ENCODE results near the gene TTLL13.

Gene TTLL13

DNA sequence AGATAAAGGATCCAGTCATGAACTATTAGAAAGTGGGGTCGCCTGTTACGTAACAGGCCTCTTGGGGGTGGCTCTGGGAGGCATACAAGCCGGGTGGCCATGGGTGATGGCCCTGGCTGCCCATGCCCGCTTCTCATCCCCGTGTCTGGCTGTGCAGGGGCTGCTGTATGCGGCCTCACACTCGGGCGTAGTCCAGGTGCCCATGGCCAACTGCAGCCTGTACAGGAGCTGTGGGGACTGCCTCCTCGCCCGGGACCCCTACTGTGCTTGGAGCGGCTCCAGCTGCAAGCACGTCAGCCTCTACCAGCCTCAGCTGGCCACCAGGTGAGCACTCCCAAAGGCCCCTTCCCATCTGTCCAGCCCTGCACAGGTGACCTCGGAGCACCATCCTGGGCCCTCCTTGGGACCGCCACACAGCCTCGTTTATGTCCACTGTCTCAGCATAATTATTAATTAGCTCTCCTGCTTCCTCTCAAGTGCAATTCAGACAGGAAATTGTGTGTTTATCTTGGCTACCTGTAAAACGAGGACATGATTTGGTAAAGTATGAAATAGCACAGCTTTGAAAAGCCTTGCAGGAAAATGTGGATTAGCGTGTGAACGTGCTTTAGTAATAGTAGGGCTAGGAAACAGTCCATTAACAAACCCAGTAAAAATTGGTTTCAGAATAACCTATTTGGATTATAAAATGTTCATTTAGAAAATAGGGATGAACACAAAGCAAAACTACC, 23.7 kb upstream of the TTLL13 start:
- no peak for DNase-seq
- H3K4me1 Mint-ChIP-seq: peaks cover 14% of the 10 kb centered on the region
- no peaks in the 10 kb centered on the region for H3K27me3 Mint-ChIP-seq
- no peak overlapping the region for H3K27ac Mint-ChIP-seq
- no peak overlapping the region for H3K4me3 Mint-ChIP-seq
- peaks cover 15% of the 10 kb centered on the region for H3K36me3 Mint-ChIP-seq (ENCODE audit: low read depth)
- no peak for ATAC-seq
- H3K9me3 Mint-ChIP-seq: no peaks in the 10 kb centered on the region

DNA sequence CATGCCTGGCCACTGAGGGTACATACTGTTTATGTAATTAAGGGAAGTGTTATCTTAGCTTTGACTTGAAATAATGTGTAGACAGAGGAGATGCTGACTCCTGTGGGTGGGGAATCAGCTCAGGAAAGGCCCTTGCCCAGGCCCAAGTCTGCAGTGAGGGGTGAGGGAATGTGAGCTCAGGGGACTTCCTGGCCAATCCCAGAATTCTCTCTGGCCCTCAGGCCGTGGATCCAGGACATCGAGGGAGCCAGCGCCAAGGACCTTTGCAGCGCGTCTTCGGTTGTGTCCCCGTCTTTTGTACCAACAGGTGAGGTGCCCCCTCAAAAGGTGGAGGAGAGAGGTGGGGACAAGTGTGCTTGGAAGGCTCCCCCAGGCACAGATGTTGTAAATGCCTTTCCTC, 22.0 kb upstream of the TTLL13 start:
- Mint-ChIP-seq H3K4me3 (no peak overlapping the region), H3K9me3 (no peaks in the 10 kb centered on the region)

DNA sequence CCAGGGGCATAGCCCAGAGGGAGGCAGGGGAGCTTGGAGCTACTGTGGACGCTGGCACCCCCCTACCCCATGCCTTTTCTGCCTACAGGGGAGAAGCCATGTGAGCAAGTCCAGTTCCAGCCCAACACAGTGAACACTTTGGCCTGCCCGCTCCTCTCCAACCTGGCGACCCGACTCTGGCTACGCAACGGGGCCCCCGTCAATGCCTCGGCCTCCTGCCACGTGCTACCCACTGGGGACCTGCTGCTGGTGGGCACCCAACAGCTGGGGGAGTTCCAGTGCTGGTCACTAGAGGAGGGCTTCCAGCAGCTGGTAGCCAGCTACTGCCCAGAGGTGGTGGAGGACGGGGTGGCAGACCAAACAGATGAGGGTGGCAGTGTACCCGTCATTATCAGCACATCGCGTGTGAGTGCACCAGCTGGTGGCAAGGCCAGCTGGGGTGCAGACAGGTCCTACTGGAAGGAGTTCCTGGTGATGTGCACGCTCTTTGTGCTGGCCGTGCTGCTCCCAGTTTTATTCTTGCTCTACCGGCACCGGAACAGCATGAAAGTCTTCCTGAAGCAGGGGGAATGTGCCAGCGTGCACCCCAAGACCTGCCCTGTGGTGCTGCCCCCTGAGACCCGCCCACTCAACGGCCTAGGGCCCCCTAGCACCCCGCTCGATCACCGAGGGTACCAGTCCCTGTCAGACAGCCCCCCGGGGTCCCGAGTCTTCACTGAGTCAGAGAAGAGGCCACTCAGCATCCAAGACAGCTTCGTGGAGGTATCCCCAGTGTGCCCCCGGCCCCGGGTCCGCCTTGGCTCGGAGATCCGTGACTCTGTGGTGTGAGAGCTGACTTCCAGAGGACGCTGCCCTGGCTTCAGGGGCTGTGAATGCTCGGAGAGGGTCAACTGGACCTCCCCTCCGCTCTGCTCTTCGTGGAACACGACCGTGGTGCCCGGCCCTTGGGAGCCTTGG, 21.3 kb upstream of the TTLL13 start:
- Mint-ChIP-seq H3K36me3 (ENCODE audit: low read depth) (peaks cover 30% of the 10 kb centered on the region), H3K27me3 (no peaks in the 10 kb centered on the region), H3K4me3 (no peak overlapping the region)

More for the DNA sequence above, 22.0 kb upstream of the TTLL13 start:
- Mint-ChIP-seq H3K27me3 (no peaks in the 10 kb centered on the region), H3K36me3 (ENCODE audit: low read depth) (peaks cover 24% of the 10 kb centered on the region), H3K27ac (no peak overlapping the region), H3K4me1 (peaks cover 29% of the 10 kb centered on the region)
- ATAC-seq (no peak), DNase-seq (no peak)

GRCh38 chr15:90228960-90229359, 20.4 kb upstream of the TTLL13 start:
- peaks cover 30% of the 10 kb centered on the region for H3K36me3 Mint-ChIP-seq (ENCODE audit: low read depth)
- no peaks in the 10 kb centered on the region for H3K27me3 Mint-ChIP-seq
- no peak for ATAC-seq
- no peaks in the 10 kb centered on the region for H3K9me3 Mint-ChIP-seq
- peaks cover 34% of the 10 kb centered on the region for H3K4me1 Mint-ChIP-seq
- DNase-seq: no peak
- no peak overlapping the region for H3K27ac Mint-ChIP-seq
- H3K4me3 Mint-ChIP-seq: no peak overlapping the region

More for the DNA sequence above, 21.3 kb upstream of the TTLL13 start:
- Mint-ChIP-seq H3K4me1 (peaks cover 34% of the 10 kb centered on the region), H3K27ac (no peak overlapping the region), H3K9me3 (no peaks in the 10 kb centered on the region)
- DNase-seq (no peak), ATAC-seq (no peak)

GRCh38 chr15:90230071-90230494, 19.3 kb upstream of the TTLL13 start:
- DNase-seq (no peak), ATAC-seq (no peak)
- H3K27ac Mint-ChIP-seq: peak overlapping the region; percentile 97
- H3K4me1 Mint-ChIP-seq: peaks cover 42% of the 10 kb centered on the region
- no peaks in the 10 kb centered on the region for H3K27me3 Mint-ChIP-seq
- H3K9me3 Mint-ChIP-seq: no peaks in the 10 kb centered on the region
- peak overlapping the region; percentile 93 for H3K4me3 Mint-ChIP-seq
- peaks cover 30% of the 10 kb centered on the region for H3K36me3 Mint-ChIP-seq (ENCODE audit: low read depth)

DNA sequence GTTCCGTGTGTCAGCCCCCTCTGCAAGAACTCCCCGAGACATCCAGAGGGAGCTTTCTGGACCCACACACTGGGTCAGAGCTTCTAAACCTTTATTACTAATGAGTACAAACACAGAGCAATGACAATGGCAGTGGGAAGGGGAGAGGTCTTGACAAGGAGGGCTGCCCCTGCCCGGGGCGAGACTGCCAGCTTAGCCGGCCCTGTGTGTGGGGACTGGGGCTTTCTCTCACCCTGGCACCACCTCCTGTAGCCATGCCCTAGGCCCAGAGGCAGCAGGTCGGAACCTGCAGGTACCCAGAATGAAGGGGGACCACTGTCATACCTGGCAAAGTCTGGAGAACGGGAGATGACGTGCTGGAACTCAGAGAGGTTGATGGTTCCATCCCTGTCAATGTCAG, 18.7 kb upstream of the TTLL13 start:
- peaks cover 44% of the 10 kb centered on the region for H3K4me1 Mint-ChIP-seq
- H3K36me3 Mint-ChIP-seq (ENCODE audit: low read depth): peaks cover 30% of the 10 kb centered on the region
- DNase-seq (no peak), ATAC-seq (no peak)
- H3K4me3 Mint-ChIP-seq: peak overlapping the region; percentile 93
- H3K27ac Mint-ChIP-seq: peak overlapping the region; percentile 97
- H3K9me3 Mint-ChIP-seq: no peaks in the 10 kb centered on the region
- H3K27me3 Mint-ChIP-seq: no peaks in the 10 kb centered on the region

DNA sequence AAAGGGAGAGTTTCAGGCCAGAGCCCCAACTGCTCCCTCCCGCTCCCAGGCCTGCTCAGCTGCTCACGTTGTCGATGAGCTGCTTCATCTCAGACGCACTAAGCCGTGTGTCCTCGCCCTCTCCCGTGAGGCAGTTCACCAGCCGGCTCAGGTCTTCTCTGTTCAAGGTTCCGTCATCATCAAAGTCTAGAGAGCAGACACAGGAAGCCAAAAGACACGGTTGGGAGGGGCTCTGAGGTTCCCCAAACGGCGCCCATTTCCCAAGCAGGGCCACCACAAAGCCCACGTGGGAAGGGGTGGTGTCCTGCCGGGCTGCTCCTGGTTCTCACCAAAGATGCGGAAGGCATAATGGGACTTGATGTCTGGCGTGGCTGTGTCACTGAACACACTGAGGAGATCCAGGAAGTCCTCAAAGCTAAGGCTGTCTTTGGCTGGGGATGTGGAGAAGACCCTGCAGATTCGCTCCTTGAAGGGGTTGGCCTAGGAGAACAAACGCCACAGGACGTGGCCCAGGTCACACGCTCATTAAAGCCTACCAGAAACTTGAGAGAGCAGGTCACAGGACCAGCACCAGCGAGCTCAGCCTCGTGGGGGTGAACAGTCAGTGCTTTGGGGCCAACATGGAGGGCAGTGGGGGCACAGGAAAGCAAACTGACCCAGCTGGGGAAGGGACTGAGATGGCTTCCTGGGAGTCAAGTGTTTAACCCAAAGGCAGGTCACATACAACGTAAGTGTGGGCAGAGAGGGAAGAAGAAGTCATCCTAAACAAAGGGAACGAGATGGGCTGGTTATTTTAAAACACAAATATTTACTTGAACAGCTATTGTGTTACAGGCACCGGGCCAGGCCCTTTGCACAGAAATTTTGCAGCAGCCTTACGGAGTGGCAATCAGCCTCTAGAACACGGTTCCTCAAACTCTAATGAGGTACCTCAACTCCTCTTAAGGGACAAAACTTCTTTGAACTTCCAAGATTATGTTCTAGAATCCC, 18.0 kb upstream of the TTLL13 start:
- ATAC-seq: peak; percentile 40
- Mint-ChIP-seq H3K4me1 (peaks cover 44% of the 10 kb centered on the region), H3K27me3 (no peaks in the 10 kb centered on the region), H3K4me3 (peak overlapping the region; percentile 93), H3K27ac (peak overlapping the region; percentile 97), H3K36me3 (ENCODE audit: low read depth) (peaks cover 33% of the 10 kb centered on the region), H3K9me3 (no peaks in the 10 kb centered on the region)
- DNase-seq: peak; percentile 70

DNA sequence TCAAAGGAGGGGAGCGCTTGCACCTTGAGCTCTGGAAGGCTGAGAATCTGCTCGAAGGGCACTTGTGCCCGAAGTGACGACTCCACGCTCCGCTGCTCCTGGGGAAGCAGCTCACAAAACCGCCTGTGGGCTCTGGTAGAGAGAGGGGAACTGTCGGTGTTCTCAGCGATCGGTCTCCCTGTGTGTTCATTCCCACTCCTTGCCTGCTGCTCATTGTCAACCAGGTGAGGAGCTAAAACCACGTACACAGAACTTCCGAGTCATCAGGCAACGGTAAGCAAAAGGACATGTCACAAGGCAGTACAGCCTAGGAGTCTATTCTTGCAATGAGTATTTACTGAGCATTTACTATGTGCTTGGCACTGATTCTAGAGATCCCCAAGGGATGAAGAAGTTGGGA, 17.2 kb upstream of the TTLL13 start:
- peak overlapping the region; percentile 93 for H3K4me3 Mint-ChIP-seq
- no peak for ATAC-seq

DNA sequence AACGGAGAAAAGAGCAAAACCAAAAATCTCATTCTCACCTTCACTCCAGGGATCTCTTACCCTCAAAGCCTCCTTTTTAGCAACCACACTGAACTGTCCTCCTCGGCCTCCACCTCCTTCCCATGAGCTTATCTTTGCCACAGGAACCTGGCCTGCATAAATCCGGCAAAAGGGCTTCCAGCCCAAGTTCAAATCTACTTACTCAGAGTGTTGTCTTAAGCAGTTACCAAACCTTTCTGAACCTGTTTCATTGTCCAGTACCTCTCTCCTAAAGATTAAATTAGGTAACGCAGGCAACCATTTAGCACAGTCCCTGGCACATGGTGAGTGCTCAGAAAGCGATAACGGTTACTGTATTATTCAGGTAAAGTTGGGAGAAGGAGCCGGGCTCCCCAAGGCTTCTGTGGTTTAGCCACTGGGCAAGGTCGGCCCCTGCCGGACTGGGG, 16.4 kb upstream of the TTLL13 start:
- peak overlapping the region; percentile 93 for H3K4me3 Mint-ChIP-seq
- DNase-seq (no peak), ATAC-seq (no peak)
- H3K36me3 Mint-ChIP-seq (ENCODE audit: low read depth): peaks cover 35% of the 10 kb centered on the region
- H3K9me3 Mint-ChIP-seq: no peaks in the 10 kb centered on the region
- H3K27ac Mint-ChIP-seq: peak overlapping the region; percentile 97
- H3K4me1 Mint-ChIP-seq: peaks cover 44% of the 10 kb centered on the region
- H3K27me3 Mint-ChIP-seq: no peaks in the 10 kb centered on the region

More for the DNA sequence above, 17.2 kb upstream of the TTLL13 start:
- Mint-ChIP-seq H3K36me3 (ENCODE audit: low read depth) (peaks cover 33% of the 10 kb centered on the region), H3K27ac (peak overlapping the region; percentile 97), H3K9me3 (no peaks in the 10 kb centered on the region), H3K27me3 (no peaks in the 10 kb centered on the region), H3K4me1 (peaks cover 44% of the 10 kb centered on the region)
- no peak for DNase-seq

DNA sequence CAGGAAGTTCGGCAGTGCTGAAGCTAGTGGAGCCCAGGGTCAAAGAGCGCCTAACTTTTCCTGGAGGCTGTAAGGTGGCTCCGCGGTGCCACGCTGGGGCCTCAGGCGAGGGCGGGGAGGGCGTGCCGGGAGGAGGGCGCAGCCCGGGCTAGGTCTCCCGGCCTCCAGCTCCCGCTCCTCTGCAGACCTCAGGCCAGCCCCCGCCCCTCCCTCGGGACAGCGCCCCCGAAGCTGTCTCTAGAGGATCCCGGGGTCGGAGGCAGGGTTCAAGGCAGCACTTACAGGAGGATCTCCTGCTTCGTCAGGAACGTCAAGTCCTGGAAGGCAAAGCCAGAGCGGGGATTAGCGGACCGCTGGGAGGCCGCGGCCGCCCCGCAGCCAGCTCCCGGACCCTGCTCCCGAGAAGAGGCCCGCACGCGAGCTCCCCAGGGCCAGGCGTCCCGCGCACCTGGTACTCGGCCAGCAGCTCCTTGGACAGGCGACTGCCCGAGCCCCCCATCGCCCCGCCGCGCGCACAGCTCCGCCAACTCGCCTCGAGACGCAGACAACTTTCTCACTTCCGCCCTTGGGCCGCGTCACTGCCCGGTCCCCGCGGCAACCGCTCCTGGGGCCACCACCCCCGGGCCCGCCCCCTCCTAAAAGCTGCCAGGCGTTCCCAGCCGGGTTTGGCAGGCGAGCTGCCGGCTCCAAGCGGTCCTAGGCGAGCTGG, 15.8 kb upstream of the TTLL13 start, which contains the start of gene CIB1:
CIB1 (minus strand) TSS at position 555 of the 709 bp plus-strand sequence; CDS start at position 499, 56 bp downstream.
- DNase-seq (peak; percentile 97), ATAC-seq (peak; percentile 91)
- peak within 1 kb of the TSS; percentile 97 for H3K27ac Mint-ChIP-seq
- H3K27me3 Mint-ChIP-seq: no peaks in the 10 kb centered on the region
- peak within 1 kb of the TSS; percentile 93 for H3K4me3 Mint-ChIP-seq
- peaks cover 40% of the 10 kb centered on the region for H3K36me3 Mint-ChIP-seq (ENCODE audit: low read depth)
- H3K4me1 Mint-ChIP-seq: peaks cover 44% of the 10 kb centered on the region
- H3K9me3 Mint-ChIP-seq: no peaks in the 10 kb centered on the region

DNA sequence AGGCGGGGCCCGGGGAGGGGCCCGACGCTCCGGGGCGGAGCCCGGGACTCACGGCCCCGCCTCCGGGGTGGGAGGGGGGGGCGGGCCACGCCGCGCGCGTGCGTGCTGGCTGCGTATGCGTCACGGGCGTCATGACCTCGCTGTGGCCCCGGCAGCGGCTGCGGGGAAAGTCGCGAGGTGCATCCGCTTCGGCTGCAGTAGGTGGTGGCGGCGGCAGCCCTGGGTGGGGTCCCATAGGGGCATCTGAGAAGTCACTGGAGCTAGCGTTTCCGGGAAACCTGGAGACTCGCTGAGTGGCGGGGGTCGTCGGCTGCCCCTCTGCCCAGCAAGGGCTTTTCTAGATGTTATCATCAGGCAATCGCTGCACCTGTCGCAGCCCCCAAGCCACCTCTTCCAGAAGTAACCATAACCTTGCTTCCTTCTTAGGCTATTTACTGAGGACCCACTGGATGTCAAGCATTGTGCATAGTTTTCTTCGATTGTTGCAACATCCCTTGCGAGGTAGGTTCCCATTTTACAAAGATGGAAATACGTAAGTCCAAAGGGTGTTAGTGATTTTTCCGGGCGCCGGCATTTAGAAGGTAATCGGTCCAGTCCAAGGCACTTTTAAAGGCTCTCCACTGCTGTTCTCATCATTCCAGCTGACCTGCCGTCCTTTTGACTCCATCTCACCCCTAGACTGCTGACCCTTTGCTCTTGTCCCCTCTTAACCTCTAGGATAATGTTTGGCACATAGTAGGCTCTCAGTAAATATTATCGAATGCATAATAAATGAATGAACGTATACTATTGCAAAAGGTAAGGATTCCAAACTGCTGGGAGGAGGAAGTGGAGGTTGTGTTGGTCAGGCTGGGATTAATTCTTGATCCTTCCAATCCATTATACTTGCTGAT, 15.0 kb upstream of the TTLL13 start, which contains the start of gene GDPGP1:
GDPGP1 (plus strand) TSS at position 114 of the 893 bp plus-strand sequence. CDS start 6,700 bp downstream, outside the sequence.
- peaks cover 44% of the 10 kb centered on the region for H3K4me1 Mint-ChIP-seq
- peak within 1 kb of the TSS; percentile 97 for H3K27ac Mint-ChIP-seq
- no peaks in the 10 kb centered on the region for H3K9me3 Mint-ChIP-seq
- no peaks in the 10 kb centered on the region for H3K27me3 Mint-ChIP-seq
- no peak for DNase-seq
- peak; percentile 49 for ATAC-seq
- peak within 1 kb of the TSS; percentile 93 for H3K4me3 Mint-ChIP-seq
- peaks cover 37% of the 10 kb centered on the region for H3K36me3 Mint-ChIP-seq (ENCODE audit: low read depth)

DNA sequence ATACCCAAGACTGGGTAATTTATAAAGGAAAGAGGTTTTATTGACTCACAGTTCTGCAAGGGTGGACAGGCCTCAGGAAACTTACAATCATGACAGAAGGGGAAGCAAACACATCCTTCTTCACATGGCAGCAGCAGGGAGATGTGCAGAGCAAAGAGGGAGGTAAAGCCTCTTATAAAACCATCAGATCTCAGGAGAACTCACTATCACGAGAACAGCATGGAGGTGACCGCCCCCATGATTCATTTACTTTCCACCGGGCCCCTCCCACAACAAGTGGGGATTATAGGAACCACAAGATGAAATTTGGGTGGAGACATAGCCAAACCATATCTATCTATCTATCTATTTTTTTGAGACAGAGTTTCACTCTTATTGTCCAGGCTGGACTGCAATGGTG, 10.0 kb upstream of the TTLL13 start:
- DNase-seq: no peak
- no peaks in the 10 kb centered on the region for H3K9me3 Mint-ChIP-seq
- peak overlapping the region; percentile 6 for H3K27ac Mint-ChIP-seq
- H3K27me3 Mint-ChIP-seq: no peaks in the 10 kb centered on the region
- H3K36me3 Mint-ChIP-seq (ENCODE audit: low read depth): peaks cover 14% of the 10 kb centered on the region
- H3K4me3 Mint-ChIP-seq: no peak overlapping the region
- peaks cover 13% of the 10 kb centered on the region for H3K4me1 Mint-ChIP-seq
- no peak for ATAC-seq

Measured in activated naive CD8-positive, alpha-beta T cell treated with anti-CD3 and anti-CD28 coated beads, Interleukin-2, amount 50 U/mL, for 24 hours (primary cell).